SH-SY5Y (cell line): ENCODE data around the gene TAF8.

Experiments
- GATA2 ChIP-seq: IDR thresholded peaks from 2 replicates; pipeline ENCODE4 v1.6.1; 2011; ENCODE audit warnings: mild to moderate bottlenecking, low read depth, low read length
- GATA3 ChIP-seq: IDR thresholded peaks from 2 replicates; pipeline ENCODE4 v1.6.1; 2011; ENCODE audit warnings: low read depth, mild to moderate bottlenecking, low read length, moderate library complexity

DNA sequence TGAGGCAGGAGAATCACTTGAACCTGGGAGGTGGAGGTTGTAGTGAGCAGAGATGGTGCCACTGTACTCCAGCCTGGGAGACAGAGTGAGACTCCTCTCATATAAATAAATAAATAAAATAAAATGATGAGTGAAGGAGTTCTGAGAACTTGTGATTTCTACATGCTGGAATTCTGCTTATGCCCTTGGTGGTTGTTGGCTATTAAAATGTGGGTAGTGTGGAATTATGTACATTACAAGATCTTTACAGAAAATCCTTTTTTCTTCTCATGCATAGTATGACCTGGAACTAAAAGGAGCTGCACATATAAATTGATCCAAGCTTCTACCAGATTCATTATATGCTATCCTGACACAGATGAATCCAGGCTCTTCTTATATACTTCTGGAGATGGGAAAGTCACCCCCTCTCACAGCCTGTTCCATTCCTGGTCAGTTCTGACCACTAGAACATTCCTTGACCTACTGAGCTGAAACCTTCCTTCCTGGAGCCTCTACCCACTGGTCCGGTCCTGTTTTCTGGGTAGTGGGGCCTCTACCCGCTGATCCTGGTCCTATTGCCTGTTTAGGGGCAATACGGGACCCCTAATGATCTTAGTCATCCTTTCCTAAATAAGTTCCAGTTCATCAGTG, 37.7 kb upstream of the TAF8 start:
- TF ChIP-seq GATA2 (no peak), GATA3 (no peak)
